ENCODE results near the gene FBXO45. TPM values are rescaled to one million over a fixed set of nuclear protein-coding genes. Genes with fewer than 3 reads are reported as not detected.
A peak's percentile ranks its signal among the peaks of the same experiment; 100 is the strongest.

Gene FBXO45
- total and polyA plus RNA-seq, 2 of the 13 experiments (the other 11 are each of a cell fraction or from before 2014, with no cell fraction given): 7.0 to 12.1 TPM

DNA sequence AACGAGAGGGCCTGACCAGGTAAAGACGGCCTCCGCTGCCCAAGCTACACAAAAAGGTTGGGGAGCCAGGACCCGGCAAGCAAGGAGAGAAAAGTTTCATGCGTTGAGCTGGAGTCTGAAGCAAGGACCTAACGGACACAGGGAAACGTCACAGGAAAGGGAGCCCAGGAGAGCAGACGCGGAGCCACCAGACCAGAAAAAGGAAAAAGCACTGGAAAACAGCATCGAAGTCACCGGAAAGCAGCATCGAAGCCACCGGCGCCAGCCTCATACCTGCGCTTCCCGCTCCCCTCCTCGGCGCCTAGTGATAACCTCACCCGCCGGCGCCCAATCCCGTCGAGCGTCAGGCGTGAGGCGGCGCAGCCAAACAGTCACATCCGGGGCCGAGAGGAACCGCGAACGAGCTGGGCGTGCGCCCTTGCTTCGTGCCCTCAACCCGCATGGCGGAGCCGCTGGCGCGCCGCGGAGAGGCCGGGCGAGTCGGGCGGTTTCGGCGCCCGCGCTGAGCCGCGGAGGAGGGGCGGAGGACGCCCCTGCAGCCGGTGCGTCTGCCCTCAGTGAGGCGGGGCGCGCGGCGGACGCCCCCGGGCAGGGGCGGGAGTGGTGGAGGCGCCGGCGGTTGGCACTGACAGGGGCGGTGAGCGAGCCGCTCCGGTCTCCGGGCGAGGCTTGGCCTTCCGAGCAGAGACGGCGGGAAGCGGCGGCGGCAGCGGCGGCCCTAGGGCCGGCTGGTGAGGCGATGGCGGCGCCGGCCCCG, at the start of gene FBXO45, which contains the start of gene WDR53 (continued):
- TF ChIP-seq, protein P1, sequence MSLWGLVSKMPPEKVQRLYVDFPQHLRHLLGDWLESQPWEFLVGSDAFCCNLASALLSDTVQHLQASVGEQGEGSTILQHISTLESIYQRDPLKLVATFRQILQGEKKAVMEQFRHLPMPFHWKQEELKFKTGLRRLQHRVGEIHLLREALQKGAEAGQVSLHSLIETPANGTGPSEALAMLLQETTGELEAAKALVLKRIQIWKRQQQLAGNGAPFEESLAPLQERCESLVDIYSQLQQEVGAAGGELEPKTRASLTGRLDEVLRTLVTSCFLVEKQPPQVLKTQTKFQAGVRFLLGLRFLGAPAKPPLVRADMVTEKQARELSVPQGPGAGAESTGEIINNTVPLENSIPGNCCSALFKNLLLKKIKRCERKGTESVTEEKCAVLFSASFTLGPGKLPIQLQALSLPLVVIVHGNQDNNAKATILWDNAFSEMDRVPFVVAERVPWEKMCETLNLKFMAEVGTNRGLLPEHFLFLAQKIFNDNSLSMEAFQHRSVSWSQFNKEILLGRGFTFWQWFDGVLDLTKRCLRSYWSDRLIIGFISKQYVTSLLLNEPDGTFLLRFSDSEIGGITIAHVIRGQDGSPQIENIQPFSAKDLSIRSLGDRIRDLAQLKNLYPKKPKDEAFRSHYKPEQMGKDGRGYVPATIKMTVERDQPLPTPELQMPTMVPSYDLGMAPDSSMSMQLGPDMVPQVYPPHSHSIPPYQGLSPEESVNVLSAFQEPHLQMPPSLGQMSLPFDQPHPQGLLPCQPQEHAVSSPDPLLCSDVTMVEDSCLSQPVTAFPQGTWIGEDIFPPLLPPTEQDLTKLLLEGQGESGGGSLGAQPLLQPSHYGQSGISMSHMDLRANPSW (CRISPR knock-in tag; IDR thresholded peaks at IDR 0.05; ENCODE audit: borderline replicate concordance): no peak; the same call in 1 of the 2 replicates
- TF ChIP-seq, protein P2, sequence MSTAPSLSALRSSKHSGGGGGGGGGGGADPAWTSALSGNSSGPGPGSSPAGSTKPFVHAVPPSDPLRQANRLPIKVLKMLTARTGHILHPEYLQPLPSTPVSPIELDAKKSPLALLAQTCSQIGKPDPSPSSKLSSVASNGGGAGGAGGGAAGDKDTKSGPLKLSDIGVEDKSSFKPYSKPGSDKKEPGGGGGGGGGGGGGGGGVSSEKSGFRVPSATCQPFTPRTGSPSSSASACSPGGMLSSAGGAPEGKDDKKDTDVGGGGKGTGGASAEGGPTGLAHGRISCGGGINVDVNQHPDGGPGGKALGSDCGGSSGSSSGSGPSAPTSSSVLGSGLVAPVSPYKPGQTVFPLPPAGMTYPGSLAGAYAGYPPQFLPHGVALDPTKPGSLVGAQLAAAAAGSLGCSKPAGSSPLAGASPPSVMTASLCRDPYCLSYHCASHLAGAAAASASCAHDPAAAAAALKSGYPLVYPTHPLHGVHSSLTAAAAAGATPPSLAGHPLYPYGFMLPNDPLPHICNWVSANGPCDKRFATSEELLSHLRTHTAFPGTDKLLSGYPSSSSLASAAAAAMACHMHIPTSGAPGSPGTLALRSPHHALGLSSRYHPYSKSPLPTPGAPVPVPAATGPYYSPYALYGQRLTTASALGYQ (CRISPR knock-in tag; IDR thresholded peaks at IDR 0.05): 0 out of 2 replicates have a peak, but pooled peaks have one; percentile 47
- peak; percentile 78 for TF ChIP-seq BORCS8-MEF2B (CRISPR knock-in tag; IDR thresholded peaks at IDR 0.05)
- peak; percentile 61; the same call in 1 of the 2 replicates for TF ChIP-seq NFKB2 (CRISPR knock-in tag; IDR thresholded peaks at IDR 0.05; ENCODE audit: borderline replicate concordance)
- TF ChIP-seq, protein P3, sequence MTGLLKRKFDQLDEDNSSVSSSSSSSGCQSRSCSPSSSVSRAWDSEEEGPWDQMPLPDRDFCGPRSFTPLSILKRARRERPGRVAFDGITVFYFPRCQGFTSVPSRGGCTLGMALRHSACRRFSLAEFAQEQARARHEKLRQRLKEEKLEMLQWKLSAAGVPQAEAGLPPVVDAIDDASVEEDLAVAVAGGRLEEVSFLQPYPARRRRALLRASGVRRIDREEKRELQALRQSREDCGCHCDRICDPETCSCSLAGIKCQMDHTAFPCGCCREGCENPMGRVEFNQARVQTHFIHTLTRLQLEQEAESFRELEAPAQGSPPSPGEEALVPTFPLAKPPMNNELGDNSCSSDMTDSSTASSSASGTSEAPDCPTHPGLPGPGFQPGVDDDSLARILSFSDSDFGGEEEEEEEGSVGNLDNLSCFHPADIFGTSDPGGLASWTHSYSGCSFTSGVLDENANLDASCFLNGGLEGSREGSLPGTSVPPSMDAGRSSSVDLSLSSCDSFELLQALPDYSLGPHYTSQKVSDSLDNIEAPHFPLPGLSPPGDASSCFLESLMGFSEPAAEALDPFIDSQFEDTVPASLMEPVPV (CRISPR knock-in tag; IDR thresholded peaks at IDR 0.05): 0 out of 2 replicates have a peak, but pooled peaks have one; percentile 70
- TF ChIP-seq SPEN (CRISPR knock-in tag; IDR thresholded peaks at IDR 0.05; ENCODE audit: low read depth): peak; percentile 86; the same call in 1 of the 2 replicates
- TF ChIP-seq KMT2B (CRISPR knock-in tag; IDR thresholded peaks at IDR 0.05): peak; percentile 98
- no peak for TF ChIP-seq ATAD3A (CRISPR knock-in tag; IDR thresholded peaks at IDR 0.05)
- no peak for TF ChIP-seq ZSCAN29 (CRISPR knock-in tag; conservative IDR thresholded peaks at IDR 0.05)
- peak; percentile 83 to 92 for TF ChIP-seq POLR2A (IDR thresholded peaks at IDR 0.05; ENCODE audit: insufficient read depth in 1 of 2, low read depth in 2 of 2, low read length in 2 of 2)
- TF ChIP-seq SOX6 (IDR thresholded peaks at IDR 0.05): no peak
- TF ChIP-seq SOX6 (CRISPR knock-in tag; IDR thresholded peaks at IDR 0.05): peak; percentile 35; the same call in 1 of the 2 replicates
- no peak for TF ChIP-seq ZNF34 (CRISPR knock-in tag; IDR thresholded peaks at IDR 0.05; ENCODE audit: borderline replicate concordance)
- peak; percentile 88 for TF ChIP-seq GABPA (IDR thresholded peaks at IDR 0.05; ENCODE audit: low read depth, low read length)
- TF ChIP-seq GABPA (CRISPR knock-in tag; IDR thresholded peaks at IDR 0.05; ENCODE audit: low read depth): peak; percentile 94
- TF ChIP-seq MIER2 (CRISPR knock-in tag; IDR thresholded peaks at IDR 0.05): peak; percentile 65; the same call in 1 of the 2 replicates
- TF ChIP-seq SKI (IDR thresholded peaks at IDR 0.05; ENCODE audit: partially characterized antibody): peak; percentile 60
- TF ChIP-seq, protein P4, sequence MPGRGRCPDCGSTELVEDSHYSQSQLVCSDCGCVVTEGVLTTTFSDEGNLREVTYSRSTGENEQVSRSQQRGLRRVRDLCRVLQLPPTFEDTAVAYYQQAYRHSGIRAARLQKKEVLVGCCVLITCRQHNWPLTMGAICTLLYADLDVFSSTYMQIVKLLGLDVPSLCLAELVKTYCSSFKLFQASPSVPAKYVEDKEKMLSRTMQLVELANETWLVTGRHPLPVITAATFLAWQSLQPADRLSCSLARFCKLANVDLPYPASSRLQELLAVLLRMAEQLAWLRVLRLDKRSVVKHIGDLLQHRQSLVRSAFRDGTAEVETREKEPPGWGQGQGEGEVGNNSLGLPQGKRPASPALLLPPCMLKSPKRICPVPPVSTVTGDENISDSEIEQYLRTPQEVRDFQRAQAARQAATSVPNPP (CRISPR knock-in tag; IDR thresholded peaks at IDR 0.05): 0 out of 2 replicates have a peak, but pooled peaks have one; percentile 28
